Activated CD4-positive, alpha-beta T cell treated with anti-CD3 and anti-CD28 coated beads, Interleukin-2, amount 50 U/mL, for 48 hours (primary cell): Measurements from ENCODE around the gene TBX18.

Source experiments
- DNase-seq, 2 experiments: peaks; one replicate each; pipeline ENCODE4 v3.0.0-alpha.2; 2020

Gene TBX18

GRCh38 chr6:84772428-84773132 is 8.2 kb upstream of the TBX18 start:
- no peak for DNase-seq

- no peak for DNase-seq
Measured at GRCh38 chr6:84771756-84772356, 7.5 kb upstream of the TBX18 start.

- DNase-seq = no peak
Measured at GRCh38 chr6:84771125-84771755, 6.8 kb upstream of the TBX18 start.

GRCh38 chr6:84770521-84770920 is 6.1 kb upstream of the TBX18 start:
- DNase-seq = no peak

- DNase-seq = no peak
Measured at GRCh38 chr6:84769306-84769705, 4.9 kb upstream of the TBX18 start.

GRCh38 chr6:84768442-84769174 is 4.2 kb upstream of the TBX18 start:
- no peak for DNase-seq

- DNase-seq = no peak
Measured at GRCh38 chr6:84767526-84768201, 3.3 kb upstream of the TBX18 start.

- no peak for DNase-seq
Measured at GRCh38 chr6:84766799-84767525, 2.6 kb upstream of the TBX18 start.

GRCh38 chr6:84766118-84766798 is 1.9 kb upstream of the TBX18 start:
- DNase-seq = no peak

GRCh38 chr6:84763886-84764331 is 489 bp downstream of the TBX18 start:
- DNase-seq = no peak

GRCh38 chr6:84763003-84763885 is 1.2 kb downstream of the TBX18 start:
- no peak for DNase-seq

- no peak for DNase-seq
Measured at GRCh38 chr6:84762220-84763002, 2.0 kb downstream of the TBX18 start.

- DNase-seq = no peak
Measured at GRCh38 chr6:84758486-84758885, 5.9 kb downstream of the TBX18 start.

- no peak for DNase-seq
Measured at GRCh38 chr6:84756877-84757276, 7.5 kb downstream of the TBX18 start.

GRCh38 chr6:84756466-84756865 is 7.9 kb downstream of the TBX18 start:
- DNase-seq = no peak

- DNase-seq = no peak
Measured at GRCh38 chr6:84753173-84753572, 11.2 kb downstream of the TBX18 start.

GRCh38 chr6:84752118-84752850 is 12.1 kb downstream of the TBX18 start:
- DNase-seq = no peak

- no peak for DNase-seq
Measured at GRCh38 chr6:84749181-84749580, 15.2 kb downstream of the TBX18 start.

- DNase-seq = no peak
Measured at GRCh38 chr6:84748376-84748775, 16.0 kb downstream of the TBX18 start.
